Neural progenitor cell (in vitro differentiated cells): ENCODE measurements around the gene SPSB3.
"Not testable (repeated sequence)": the region's sequence is repeated elsewhere in the genome, so short reads cannot be mapped to it uniquely, and the experiment has no call there.

Experiments used
- EZH2 ChIP-seq: fragments of 200-600 bp; sonication (generic); IDR thresholded peaks from 2 replicates; pipeline ENCODE4 v1.6.1; 2017; ENCODE audit warnings: antibody characterized with exemption, mild to moderate bottlenecking, moderate library complexity
- EZH2phosphoT487 ChIP-seq: fragments of 200-600 bp; sonication (generic); IDR thresholded peaks from 2 replicates; pipeline ENCODE4 v1.6.1; 2017; ENCODE audit warnings: antibody characterized with exemption
- TF ChIP-seq, protein P1 (sequence below): fragments of 200-600 bp; sonication (generic); IDR thresholded peaks from 2 replicates; pipeline ENCODE4 v1.5.1; 2017; ENCODE audit warnings: antibody characterized with exemption, mild to moderate bottlenecking

DNA sequence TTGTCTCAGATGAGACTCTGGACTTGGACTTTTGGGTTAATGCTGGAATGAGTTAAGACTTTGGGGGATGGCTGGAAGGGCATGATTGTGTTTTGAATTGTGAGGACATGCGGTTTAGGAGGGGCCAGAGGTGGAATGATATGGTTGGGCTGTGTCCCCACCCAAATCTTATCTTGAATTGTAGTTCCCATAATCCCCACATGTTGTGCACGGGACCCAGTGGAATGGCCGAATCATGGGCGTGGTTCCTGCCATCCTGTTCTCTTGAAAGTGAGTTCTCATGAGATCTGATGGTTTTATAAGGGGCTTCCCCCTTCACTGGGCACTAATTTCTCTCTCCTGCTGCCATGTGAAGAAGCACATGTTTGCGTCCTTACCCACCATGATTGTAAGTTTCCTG lies 16.9 kb upstream of the SPSB3 start:
- TF ChIP-seq, protein P1, sequence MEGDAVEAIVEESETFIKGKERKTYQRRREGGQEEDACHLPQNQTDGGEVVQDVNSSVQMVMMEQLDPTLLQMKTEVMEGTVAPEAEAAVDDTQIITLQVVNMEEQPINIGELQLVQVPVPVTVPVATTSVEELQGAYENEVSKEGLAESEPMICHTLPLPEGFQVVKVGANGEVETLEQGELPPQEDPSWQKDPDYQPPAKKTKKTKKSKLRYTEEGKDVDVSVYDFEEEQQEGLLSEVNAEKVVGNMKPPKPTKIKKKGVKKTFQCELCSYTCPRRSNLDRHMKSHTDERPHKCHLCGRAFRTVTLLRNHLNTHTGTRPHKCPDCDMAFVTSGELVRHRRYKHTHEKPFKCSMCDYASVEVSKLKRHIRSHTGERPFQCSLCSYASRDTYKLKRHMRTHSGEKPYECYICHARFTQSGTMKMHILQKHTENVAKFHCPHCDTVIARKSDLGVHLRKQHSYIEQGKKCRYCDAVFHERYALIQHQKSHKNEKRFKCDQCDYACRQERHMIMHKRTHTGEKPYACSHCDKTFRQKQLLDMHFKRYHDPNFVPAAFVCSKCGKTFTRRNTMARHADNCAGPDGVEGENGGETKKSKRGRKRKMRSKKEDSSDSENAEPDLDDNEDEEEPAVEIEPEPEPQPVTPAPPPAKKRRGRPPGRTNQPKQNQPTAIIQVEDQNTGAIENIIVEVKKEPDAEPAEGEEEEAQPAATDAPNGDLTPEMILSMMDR: not testable (repeated sequence)
- not testable (repeated sequence) for TF ChIP-seq EZH2phosphoT487, EZH2
